Neural cell (in vitro differentiated cells): ENCODE measurements around the gene CERKL. TPM values are rescaled to one million over a fixed set of nuclear protein-coding genes. Genes with fewer than 3 reads are reported as not detected.

Experiments used
- H2AFZ ChIP-seq: fragments of 200-600, 300-800 bp; sonication (generic), shearing (Covaris generic); 2 replicates; pipeline ENCODE4 v1.6.0; 2014; ENCODE audit warnings: low read depth, mild to moderate bottlenecking, antibody characterized with exemption, low read length, moderate library complexity
- H3F3A ChIP-seq: fragments of 200-600 bp; shearing (Covaris generic); 2 replicates; pipeline ENCODE4 v1.6.1; 2016; ENCODE audit warnings: mild to moderate bottlenecking, moderate library complexity, mixed read lengths, antibody characterized with exemption, low read length; ENCODE audit not compliant: insufficient read depth, poor library complexity, severe bottlenecking
- H3K27ac ChIP-seq: fragments of 200-600, 300-800 bp; sonication (generic), shearing (Covaris generic); 2 replicates; pipeline ENCODE4 v1.5.1; 2014; ENCODE audit warnings: mild to moderate bottlenecking, low read length, moderate library complexity
- H3K27me3 ChIP-seq: fragments of 300-800, 200-600 bp; sonication (generic), shearing (Covaris generic); 2 replicates; pipeline ENCODE4 v1.6.0; 2014; ENCODE audit warnings: mild to moderate bottlenecking, low read depth, low read length, moderate library complexity; ENCODE audit not compliant: insufficient read depth
- H3K36me3 ChIP-seq: fragments of 300-800, 200-600 bp; sonication (generic), shearing (Covaris generic); 2 replicates; pipeline ENCODE4 v1.5.1; 2014; ENCODE audit warnings: mild to moderate bottlenecking, antibody characterized with exemption, low read length, moderate library complexity; ENCODE audit not compliant: insufficient read depth
- H3K4me2 ChIP-seq: fragments of 300-800, 200-600 bp; sonication (generic), shearing (Covaris generic); 2 replicates; pipeline ENCODE4 v1.6.0; 2014; ENCODE audit warnings: mild to moderate bottlenecking, low read length
- H3K4me3 ChIP-seq: fragments of 300-800, 200-600 bp; sonication (generic), shearing (Covaris generic); 2 replicates; pipeline ENCODE4 v1.5.1; 2014; ENCODE audit warnings: mild to moderate bottlenecking, low read length, moderate library complexity
- H3K79me2 ChIP-seq: fragments of 200-600 bp; shearing (Covaris generic); replicated peaks from 2 replicates; pipeline ENCODE4 v1.6.0; 2014; ENCODE audit warnings: mild to moderate bottlenecking, low read length, moderate library complexity; ENCODE audit not compliant: insufficient read depth
- H3K9ac ChIP-seq: fragments of 300-800, 200-600 bp; sonication (generic), shearing (Covaris generic); 2 replicates; pipeline ENCODE4 v1.6.1; 2016; ENCODE audit warnings: mild to moderate bottlenecking, low read length, mixed read lengths
- H3K9me2 ChIP-seq: fragments of 200-600 bp; shearing (Covaris generic); 2 replicates; pipeline ENCODE4 v1.6.1; 2016; ENCODE audit warnings: mild to moderate bottlenecking, low read length, mixed read lengths; ENCODE audit not compliant: insufficient read depth
- H3K9me3 ChIP-seq: fragments of 200-600, 300-800 bp; sonication (generic), shearing (Covaris generic); 2 replicates; pipeline ENCODE4 v1.6.1; 2016; ENCODE audit warnings: mild to moderate bottlenecking, mixed run types, low read length, moderate library complexity, mixed read lengths
- H4K20me1 ChIP-seq: fragments of 200-600 bp; shearing (Covaris generic); 2 replicates; pipeline ENCODE4 v1.6.1; 2016; ENCODE audit warnings: mild to moderate bottlenecking, mixed run types; ENCODE audit not compliant: insufficient read depth
- CTCF ChIP-seq: fragments of 450-650 bp; IDR thresholded peaks from 2 replicates; pipeline ENCODE4 v1.5.1; 2014; ENCODE audit warnings: antibody characterized with exemption, mild to moderate bottlenecking, moderate library complexity; ENCODE audit not compliant: poor library complexity, severe bottlenecking
- EP300 ChIP-seq: fragments of 450-650 bp; conservative IDR thresholded peaks from 2 replicates; pipeline ENCODE4 v1.6.1; 2014; ENCODE audit warnings: antibody characterized with exemption, mild to moderate bottlenecking, moderate library complexity; ENCODE audit not compliant: poor library complexity, severe bottlenecking
- EZH2 ChIP-seq: fragments of 200-600, 300-800 bp; shearing (Covaris generic), sonication (generic); IDR thresholded peaks from 2 replicates; pipeline ENCODE4 v1.6.1; 2014; ENCODE audit warnings: antibody characterized with exemption, low read length, borderline replicate concordance, mild to moderate bottlenecking; ENCODE audit not compliant: insufficient read depth, poor library complexity, severe bottlenecking
- MXI1 ChIP-seq: fragments of 450-650 bp; conservative IDR thresholded peaks from 2 replicates; pipeline ENCODE4 v1.6.1; 2014; ENCODE audit warnings: antibody characterized with exemption, mild to moderate bottlenecking; ENCODE audit not compliant: poor library complexity, severe bottlenecking
- POLR2AphosphoS5 ChIP-seq: IDR thresholded peaks from 2 replicates; pipeline ENCODE4 v1.6.1; 2012
- RAD21 ChIP-seq: fragments of 450-650 bp; conservative IDR thresholded peaks from 2 replicates; pipeline ENCODE4 v1.6.1; 2014; ENCODE audit warnings: antibody characterized with exemption, mild to moderate bottlenecking, moderate library complexity
- REST ChIP-seq: IDR thresholded peaks from 2 replicates; pipeline ENCODE4 v1.6.1; 2012; ENCODE audit warnings: borderline replicate concordance
- SMC3 ChIP-seq: fragments of 450-650 bp; conservative IDR thresholded peaks from 2 replicates; pipeline ENCODE4 v1.6.1; 2014; ENCODE audit warnings: antibody characterized with exemption, mild to moderate bottlenecking, moderate library complexity; ENCODE audit not compliant: poor library complexity
- TAF1 ChIP-seq: IDR thresholded peaks from 2 replicates; pipeline ENCODE4 v1.6.1; 2012; ENCODE audit warnings: low read depth
- polyA plus RNA-seq: library from polyadenylated mRNA; depleted of rRNA; stranded (reverse); fragments of >200 nt; gene quantifications from 2 replicates; pipeline ENCODE4 v1.2.3, GENCODE V29; 2014

CERKL gene
- polyA plus RNA-seq, 1 donor from 2014 or later: not detected

- Histone ChIP-seq H3K27ac (no peak overlapping the region), H3K36me3 (no peaks in the 10 kb centered on the region), H3K9me2 (no peaks in the 10 kb centered on the region), H3K9ac (no peak overlapping the region), H3K4me3 (no peak overlapping the region), H2AFZ (no peak overlapping the region), H3K79me2 (no peaks in the 10 kb centered on the region), H3K27me3 (peaks cover 2% of the 10 kb centered on the region), H4K20me1 (no peaks in the 10 kb centered on the region), H3K9me3 (peaks cover 6% of the 10 kb centered on the region), H3K4me2 (no peak overlapping the region), H3F3A (no peaks in the 10 kb centered on the region)
- TF ChIP-seq MXI1 (no peak), CTCF (no peak), EP300 (no peak), TAF1 (no peak), EZH2 (no peak), POLR2AphosphoS5 (no peak), REST (no peak), SMC3 (no peak), RAD21 (no peak)
Measured at GRCh38 chr2:181667234-181667633, 10.3 kb upstream of the CERKL start.

DNA sequence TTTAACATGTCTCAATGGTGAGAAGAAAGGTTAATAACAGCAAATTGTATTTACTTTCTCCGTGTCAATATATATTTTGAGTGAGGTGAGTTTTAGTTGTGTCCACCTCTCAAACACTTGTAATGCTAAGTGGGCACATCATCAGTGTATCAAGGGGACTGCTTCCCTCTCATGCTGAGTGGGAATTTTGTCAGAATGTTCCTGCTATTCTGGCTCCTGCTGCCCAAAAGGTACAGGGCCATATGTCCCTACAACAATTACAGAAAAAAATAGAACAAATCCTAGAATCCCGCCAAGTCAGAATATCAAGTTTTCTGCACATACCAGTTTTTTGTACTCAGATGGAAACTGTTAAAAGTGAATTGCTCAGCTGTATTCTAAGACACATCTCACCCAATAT, 5.4 kb upstream of the CERKL start:
- H3K79me2 ChIP-seq: no peaks in the 10 kb centered on the region
- no peak overlapping the region for H2AFZ ChIP-seq
- no peak overlapping the region for H3K4me2 ChIP-seq
- H3K27me3 ChIP-seq: peaks cover 21% of the 10 kb centered on the region
- H3K36me3 ChIP-seq: no peaks in the 10 kb centered on the region
- no peak overlapping the region for H3K9ac ChIP-seq
- no peak for TF ChIP-seq SMC3
- no peak for TF ChIP-seq EZH2
- no peak for TF ChIP-seq REST
- no peak for TF ChIP-seq TAF1
- no peak for TF ChIP-seq MXI1
- no peak for TF ChIP-seq POLR2AphosphoS5
- no peak for TF ChIP-seq RAD21
- no peak for TF ChIP-seq EP300
- no peak for TF ChIP-seq CTCF
- peaks cover 6% of the 10 kb centered on the region for H3K9me3 ChIP-seq
- H3K9me2 ChIP-seq: no peaks in the 10 kb centered on the region
- no peaks in the 10 kb centered on the region for H3F3A ChIP-seq
- no peak overlapping the region for H3K4me3 ChIP-seq
- no peaks in the 10 kb centered on the region for H4K20me1 ChIP-seq
- no peak overlapping the region for H3K27ac ChIP-seq
